Pancreas (tissue), 10 donors: ENCODE measurements around the gene HDAC4. TPM values are rescaled to one million over a fixed set of nuclear protein-coding genes. Genes with fewer than 3 reads are reported as not detected.

Source experiments
- ATAC-seq, 4 donors: fragments of 200-7000 bp; cut with Tn5 transposase; one replicate each; pipeline versions ENCODE4 v1.8.0 to v1.9.1; 2020; ENCODE audit warnings: mild to moderate bottlenecking in 4 of 4, moderate library complexity in 4 of 4
- DNase-seq, 6 donors: peaks; one replicate each; pipeline ENCODE4 v3.0.0-alpha.2; 2020
- FAIRE-seq: peaks from 2 replicates; lab custom pipeline; 2012; peaks lifted over from hg19 to GRCh38; lab: Jason Lieb, UNC
- H3K27ac ChIP-seq, 4 donors: fragments of 200-600 bp; sonication (generic); 1 replicate in 3 of 4; 2 replicates in 1 of 4; pipeline versions ENCODE4 v1.5.0 to v1.8.0; 2020
- H3K27me3 ChIP-seq, 4 donors: fragments of 200-600 bp; one replicate each; pipeline ENCODE4 v1.8.0; 2021
- H3K36me3 ChIP-seq, 3 donors: fragments of 200-600 bp; sonication (generic) in 1 of 3; one replicate each; pipeline versions ENCODE4 v1.5.0 to v1.8.0; 2020 to 2021
- H3K4me1 ChIP-seq, 3 donors: fragments of 200-600 bp; one replicate each; pipeline ENCODE4 v1.8.0; 2021
- H3K4me3 ChIP-seq, 4 donors: fragments of 200-600 bp; sonication (generic) in 2 of 4; one replicate each; pipeline versions ENCODE4 v1.5.0 to v1.8.0; 2020 to 2021
- H3K9me3 ChIP-seq, 4 donors: fragments of 200-600 bp; one replicate each; pipeline ENCODE4 v1.8.0; 2021
- WGBS, 2 donors: extraction: QIAGEN DNeasy Blood & Tissue Kit; methylation state at CpG; one replicate each; pipeline ENCODE4 v1.1.7; 2013; 5-methylcytosine and 5-hydroxymethylcytosine counted together
- intact Hi-C, 3 donors: fragments of 100-400 bp; cut with DNase I; formaldehyde crosslinking; loops; one replicate each; pipeline versions ENCODE4 v1.11.1 to v1.14.2; 2022
- polyA plus RNA-seq, 2 donors: library from polyadenylated mRNA; stranded (reverse); fragments of 200-250 nt; gene quantifications; one replicate each; pipeline ENCODE4 v1.2.3, GENCODE V29; 2013
- total RNA-seq, 6 donors: library from RNA; stranded (reverse); fragmentation: NEBNext Ultra II Directional in 4 of 6; extraction: Animal tissue kit (Norgen Biotek cat#: 25700) in 4 of 6; gene quantifications; one replicate each; pipeline versions ENCODE4 v1.2.1 to v1.2.4, GENCODE V29; 2021 to 2023
- TF ChIP-seq, protein P1 (sequence below), 4 donors: fragments of 200-600 bp; sonication (generic) in 3 of 4; IDR thresholded peaks; one replicate each; pipeline versions ENCODE4 v1.5.0 to v1.8.0; 2021; ENCODE audit warnings: antibody characterized with exemption in 4 of 4
- donor health status: healthy with polysubstance abuse.
- donor health status: DM: no; HTN: no; CAD: no; lungs with moderate emphysema.
- donor health status: DM: no; HTN: no; CAD: no.
- donor health status: control.
- donor health status: control.
- donor health status: Bipolar disorder and iron deficiency.
- donor health status: DM: yes; HTN: yes; CAD: no.
- donor health status: DM: no; HTN: no; CAD: no.
- donor health status: DM: no; HTN: no; CAD: no.
- donor health status: DM: yes; HTN: yes; CAD: no.

Gene HDAC4
- total and polyA plus RNA-seq, 8 donors, result 8.2 to 31.8 (median 16.6) TPM

GRCh38 chr2:239004274-239005015 lies 396.4 kb downstream of the HDAC4 start:
- Histone ChIP-seq H3K36me3 (no peaks in the 10 kb centered on the region), H3K4me3 (no peak overlapping the region), H3K27ac (no peak overlapping the region), H3K9me3 (no peaks in the 10 kb centered on the region), H3K4me1 (no peaks in the 10 kb centered on the region), H3K27me3 (no peaks in the 10 kb centered on the region)
- ATAC-seq (no peak), FAIRE-seq (no peak), DNase-seq (no peak)
- TF ChIP-seq, protein P1, sequence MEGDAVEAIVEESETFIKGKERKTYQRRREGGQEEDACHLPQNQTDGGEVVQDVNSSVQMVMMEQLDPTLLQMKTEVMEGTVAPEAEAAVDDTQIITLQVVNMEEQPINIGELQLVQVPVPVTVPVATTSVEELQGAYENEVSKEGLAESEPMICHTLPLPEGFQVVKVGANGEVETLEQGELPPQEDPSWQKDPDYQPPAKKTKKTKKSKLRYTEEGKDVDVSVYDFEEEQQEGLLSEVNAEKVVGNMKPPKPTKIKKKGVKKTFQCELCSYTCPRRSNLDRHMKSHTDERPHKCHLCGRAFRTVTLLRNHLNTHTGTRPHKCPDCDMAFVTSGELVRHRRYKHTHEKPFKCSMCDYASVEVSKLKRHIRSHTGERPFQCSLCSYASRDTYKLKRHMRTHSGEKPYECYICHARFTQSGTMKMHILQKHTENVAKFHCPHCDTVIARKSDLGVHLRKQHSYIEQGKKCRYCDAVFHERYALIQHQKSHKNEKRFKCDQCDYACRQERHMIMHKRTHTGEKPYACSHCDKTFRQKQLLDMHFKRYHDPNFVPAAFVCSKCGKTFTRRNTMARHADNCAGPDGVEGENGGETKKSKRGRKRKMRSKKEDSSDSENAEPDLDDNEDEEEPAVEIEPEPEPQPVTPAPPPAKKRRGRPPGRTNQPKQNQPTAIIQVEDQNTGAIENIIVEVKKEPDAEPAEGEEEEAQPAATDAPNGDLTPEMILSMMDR (IDR thresholded peaks at IDR 0.05), result no peak
- intact Hi-C loops, result no loop called here
- 65 to 72% methylated on average over 19 of the region's 19 CpGs for WGBS, 2 donors

DNA sequence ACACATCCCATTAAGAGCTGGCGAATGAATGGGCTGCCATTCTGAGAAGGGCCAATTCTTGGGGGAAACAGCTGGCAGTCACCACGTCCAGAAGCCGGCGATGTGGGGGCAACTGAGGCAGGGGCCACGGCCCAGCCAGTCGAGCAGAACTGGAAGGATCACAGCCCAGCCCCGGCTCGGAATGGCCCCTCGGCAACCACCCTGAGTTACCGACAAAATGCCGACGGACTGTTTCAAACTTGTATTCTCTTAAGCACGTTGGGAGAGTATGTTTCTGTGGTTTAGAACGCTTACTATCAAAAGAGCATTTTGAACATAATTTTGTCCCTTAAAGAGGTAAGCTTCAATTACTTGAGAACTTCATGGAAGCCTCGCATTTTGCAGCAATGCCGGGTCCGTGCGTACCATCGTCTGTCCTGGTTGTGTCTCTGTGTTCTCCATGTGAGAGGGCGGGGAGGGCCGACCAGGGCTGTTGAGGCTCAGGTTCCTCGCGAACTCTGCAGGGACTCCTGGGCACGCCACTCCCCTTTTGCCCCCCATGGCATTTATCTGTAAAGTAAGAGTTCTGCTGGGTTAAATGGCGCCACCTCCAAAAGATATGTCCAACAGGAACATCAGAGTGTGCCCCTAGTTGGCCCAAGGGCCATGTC lies 397.1 kb downstream of the HDAC4 start:
- intact Hi-C loops, result no loop called here
- WGBS, 2 donors, result 70 to 79% methylated on average over 25 of the region's 25 CpGs
- no peak overlapping the region for H3K27ac ChIP-seq

DNA sequence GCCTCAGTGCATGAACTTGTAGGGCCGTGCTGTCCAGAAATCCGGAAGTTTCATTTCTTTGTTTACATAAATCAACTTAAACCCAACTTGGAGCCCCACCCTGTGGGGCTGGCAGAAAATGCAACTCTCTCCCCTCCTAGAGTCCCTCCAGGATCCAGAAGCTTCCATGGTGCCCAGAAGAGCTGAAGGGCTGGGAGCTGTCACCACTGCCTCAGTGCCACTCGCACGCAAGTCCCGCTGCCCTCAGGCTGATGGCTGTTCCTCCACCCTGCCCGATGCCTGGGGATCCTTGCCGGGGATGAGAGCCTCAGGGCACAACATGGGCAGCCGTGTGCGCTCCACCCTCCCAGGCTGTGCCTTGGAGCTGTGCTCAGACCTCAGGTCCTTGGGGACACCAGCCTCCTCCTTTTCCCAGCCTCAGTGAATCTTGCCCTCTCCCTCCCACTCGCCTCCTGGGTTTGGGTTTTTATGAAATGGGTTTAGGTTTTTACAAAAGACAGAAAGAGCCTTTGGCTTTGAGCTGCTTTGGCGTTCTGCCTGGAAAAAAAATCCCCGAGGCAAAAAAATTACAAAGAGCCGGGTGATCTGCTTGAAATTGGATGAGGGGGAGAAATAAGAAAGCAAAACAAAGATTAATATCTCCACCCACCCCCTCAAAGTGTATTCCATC lies 397.7 kb downstream of the HDAC4 start:
- intact Hi-C loops, result no loop called here
- Histone ChIP-seq H3K9me3 (no peaks in the 10 kb centered on the region), H3K36me3 (no peaks in the 10 kb centered on the region), H3K4me1 (no peaks in the 10 kb centered on the region), H3K27me3 (no peaks in the 10 kb centered on the region), H3K27ac (no peak overlapping the region), H3K4me3 (no peak overlapping the region)
- FAIRE-seq (no peak), DNase-seq (no peak), ATAC-seq (peak in 2 of 4 donors; percentile 23 to 55)
- TF ChIP-seq, protein P1 (IDR thresholded peaks at IDR 0.05), result no peak
- WGBS, 2 donors, result 63 to 71% methylated on average over 13 of the region's 13 CpGs

More for the DNA sequence above, 397.1 kb downstream of the HDAC4 start:
- Histone ChIP-seq H3K4me1 (no peaks in the 10 kb centered on the region), H3K9me3 (no peaks in the 10 kb centered on the region), H3K4me3 (no peak overlapping the region), H3K27me3 (no peaks in the 10 kb centered on the region), H3K36me3 (no peaks in the 10 kb centered on the region)
- no peak for DNase-seq
- ATAC-seq, result no peak
- no peak for FAIRE-seq
- TF ChIP-seq, protein P1 (IDR thresholded peaks at IDR 0.05), result no peak

GRCh38 chr2:239002591-239002953 lies 398.2 kb downstream of the HDAC4 start:
- Histone ChIP-seq H3K27ac (no peak overlapping the region), H3K9me3 (no peaks in the 10 kb centered on the region), H3K4me1 (no peaks in the 10 kb centered on the region), H3K4me3 (no peak overlapping the region), H3K36me3 (no peaks in the 10 kb centered on the region), H3K27me3 (no peaks in the 10 kb centered on the region)
- FAIRE-seq (no peak), ATAC-seq (no peak), DNase-seq (no peak)
- TF ChIP-seq, protein P1 (IDR thresholded peaks at IDR 0.05), result no peak
- intact Hi-C loops, result no loop called here
- 59 to 65% methylated on average over 8 of the region's 8 CpGs for WGBS, 2 donors
